Stimulated activated CD4-positive, alpha-beta T cell treated with anti-CD3 and anti-CD28 coated beads, TNF-alpha, amount 100 ng/mL, for 48 hours (primary cell): ENCODE results near the gene POU2AF2.
"Not testable (repeated sequence)": the region's sequence is repeated elsewhere in the genome, so short reads cannot be mapped to it uniquely, and the experiment has no call there.

Experiments used
- DNase-seq, 3 donors: peaks; one replicate each; pipeline ENCODE4 v3.0.0-alpha.2; 2020; ENCODE audit warnings: low read depth in 3 of 3

The POU2AF2 gene

DNA sequence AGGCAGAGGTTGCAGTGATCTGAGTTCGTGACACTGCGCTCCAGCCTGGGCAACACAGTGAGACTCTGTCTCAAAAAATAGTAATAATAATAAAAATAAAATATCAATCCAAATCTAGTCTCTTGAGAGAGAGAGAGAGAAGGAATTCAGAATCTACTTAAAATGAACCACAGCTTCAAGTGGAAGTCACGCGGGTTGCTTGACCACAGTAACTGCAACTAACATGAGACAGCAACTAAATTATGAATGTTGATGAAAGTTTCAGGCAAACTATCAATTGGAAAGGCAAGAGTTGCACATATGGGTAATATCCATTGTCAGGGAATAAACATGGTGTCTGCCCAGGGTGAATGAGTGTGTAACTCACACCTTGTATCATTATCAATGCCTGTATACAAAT lies 12.5 kb downstream of the POU2AF2 start:
- DNase-seq, result no peak

- no peak for DNase-seq
These were observed 14.4 kb downstream of the POU2AF2 start for GRCh38 chr11:111259896-111260295.

DNA sequence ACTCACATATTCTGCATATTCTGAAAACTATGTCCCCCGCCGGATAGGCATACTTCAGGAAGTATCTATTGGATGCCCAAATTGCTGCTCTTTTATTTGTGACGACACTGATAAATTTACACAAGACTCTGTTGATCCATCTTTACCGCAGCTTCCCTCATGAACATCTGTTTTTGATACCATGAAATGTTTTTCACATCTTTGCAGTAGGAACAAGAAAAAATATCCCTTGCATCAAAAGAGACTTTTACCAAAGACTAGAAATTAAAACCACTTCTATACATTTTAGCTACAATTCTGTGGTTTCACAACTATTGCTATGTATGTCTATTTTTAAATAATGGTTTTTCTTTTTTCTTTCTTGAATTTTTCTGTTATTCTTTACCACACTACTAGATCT lies 15.3 kb downstream of the POU2AF2 start:
- DNase-seq, result no peak

DNA sequence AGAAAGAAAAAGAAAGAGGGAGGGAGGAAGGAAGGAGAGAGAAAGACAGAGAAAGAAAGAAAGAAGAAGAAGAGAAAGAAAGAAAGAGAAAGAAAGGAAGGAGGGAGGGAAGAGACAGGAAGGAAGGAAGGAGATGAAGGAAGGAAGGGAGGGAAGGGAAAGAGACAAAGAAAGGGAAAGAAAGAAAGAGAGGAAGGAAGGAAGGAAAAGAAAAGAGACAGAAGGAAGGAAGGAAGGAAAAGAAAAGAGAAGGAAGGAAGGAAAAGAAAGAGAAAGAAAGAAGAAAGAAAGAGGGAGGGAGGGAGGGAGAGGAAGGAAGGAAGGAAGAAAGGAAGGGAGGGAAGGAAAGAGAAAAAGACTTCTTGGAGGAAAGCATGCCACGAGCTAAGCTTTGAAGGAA lies 19.1 kb downstream of the POU2AF2 start:
- no peak for DNase-seq

DNA sequence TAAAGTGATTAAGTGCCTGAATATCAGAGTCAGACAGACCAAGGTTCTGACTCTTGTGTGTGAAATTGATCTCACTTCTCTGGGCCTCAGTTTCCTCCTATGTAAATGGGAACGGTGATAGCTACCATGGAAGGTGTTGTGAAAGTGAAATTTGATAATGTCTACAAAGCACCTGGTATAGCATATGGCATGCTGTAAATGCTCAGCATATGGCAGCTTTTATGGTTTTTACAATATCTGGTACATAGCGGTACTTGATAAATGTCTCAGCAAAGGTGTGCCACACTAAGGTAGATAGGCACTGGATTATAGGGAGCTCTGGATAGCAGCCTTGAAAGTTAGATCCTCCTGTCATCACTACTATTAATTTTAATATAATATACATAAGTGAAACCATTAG lies 19.9 kb downstream of the POU2AF2 start:
- DNase-seq, result no peak

GRCh38 chr11:111268303-111268702 lies 22.8 kb downstream of the POU2AF2 start:
- not testable (repeated sequence) for DNase-seq

- DNase-seq, result no peak
These were observed 23.8 kb downstream of the POU2AF2 start for GRCh38 chr11:111269146-111269868.

- no peak for DNase-seq
These were observed 26.9 kb downstream of the POU2AF2 start for GRCh38 chr11:111272420-111272819.

- no peak for DNase-seq
These were observed 37.1 kb downstream of the POU2AF2 start for GRCh38 chr11:111282562-111283075.

DNA sequence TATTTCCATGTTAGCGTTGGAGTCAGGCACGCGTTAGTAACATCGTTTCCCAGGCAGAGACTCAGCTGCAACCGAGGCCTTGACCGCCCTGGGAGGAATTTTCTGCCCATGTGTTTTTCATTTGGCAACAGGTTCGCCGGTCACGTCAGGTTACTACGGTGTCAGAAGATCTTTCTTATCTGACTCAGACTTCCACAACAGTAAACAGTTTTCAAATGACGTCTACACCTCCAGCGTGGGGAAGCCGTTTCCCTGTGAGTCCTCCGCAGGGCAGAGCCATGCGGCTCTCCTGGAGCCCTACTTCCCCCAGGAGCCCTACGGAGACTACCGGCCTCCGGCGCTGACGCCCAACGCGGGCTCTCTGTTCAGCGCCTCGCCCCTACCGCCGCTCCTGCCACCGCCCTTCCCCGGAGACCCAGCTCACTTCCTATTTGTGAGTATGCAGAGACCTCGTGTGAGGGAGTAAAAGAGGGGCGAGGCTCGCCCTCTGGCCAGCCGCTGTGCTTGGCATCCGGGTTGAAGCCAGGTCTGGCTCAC lies 38.5 kb downstream of the POU2AF2 start:
- no peak for DNase-seq

- DNase-seq, result no peak
These were observed 39.9 kb downstream of the POU2AF2 start for GRCh38 chr11:111285189-111286091.

- DNase-seq, result no peak
These were observed 46.2 kb downstream of the POU2AF2 start for GRCh38 chr11:111291764-111292163.

GRCh38 chr11:111292408-111292807 lies 46.9 kb downstream of the POU2AF2 start:
- DNase-seq, result not testable (repeated sequence)

GRCh38 chr11:111296196-111296595 lies 50.7 kb downstream of the POU2AF2 start:
- no peak for DNase-seq

DNA sequence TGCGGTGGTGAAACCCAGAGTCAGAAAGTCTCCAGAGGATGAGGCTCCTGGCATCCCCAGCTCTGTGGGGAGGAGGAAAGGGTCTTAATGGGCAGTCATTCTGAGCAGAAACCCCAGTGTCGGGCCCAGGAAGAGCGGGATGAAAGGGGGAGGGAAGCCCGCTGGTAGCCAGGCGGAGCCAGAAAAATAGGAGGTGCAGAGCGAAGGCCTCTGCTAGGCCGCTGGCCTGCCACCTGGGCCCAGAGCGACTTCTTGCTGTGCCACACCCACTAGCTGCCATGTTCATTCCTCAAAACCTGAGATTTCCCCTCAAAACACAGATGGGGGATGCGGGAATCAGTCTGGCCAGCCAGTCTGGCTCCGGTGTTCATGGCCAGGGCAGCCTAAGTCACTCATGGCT lies 52.2 kb downstream of the POU2AF2 start:
- no peak for DNase-seq

DNA sequence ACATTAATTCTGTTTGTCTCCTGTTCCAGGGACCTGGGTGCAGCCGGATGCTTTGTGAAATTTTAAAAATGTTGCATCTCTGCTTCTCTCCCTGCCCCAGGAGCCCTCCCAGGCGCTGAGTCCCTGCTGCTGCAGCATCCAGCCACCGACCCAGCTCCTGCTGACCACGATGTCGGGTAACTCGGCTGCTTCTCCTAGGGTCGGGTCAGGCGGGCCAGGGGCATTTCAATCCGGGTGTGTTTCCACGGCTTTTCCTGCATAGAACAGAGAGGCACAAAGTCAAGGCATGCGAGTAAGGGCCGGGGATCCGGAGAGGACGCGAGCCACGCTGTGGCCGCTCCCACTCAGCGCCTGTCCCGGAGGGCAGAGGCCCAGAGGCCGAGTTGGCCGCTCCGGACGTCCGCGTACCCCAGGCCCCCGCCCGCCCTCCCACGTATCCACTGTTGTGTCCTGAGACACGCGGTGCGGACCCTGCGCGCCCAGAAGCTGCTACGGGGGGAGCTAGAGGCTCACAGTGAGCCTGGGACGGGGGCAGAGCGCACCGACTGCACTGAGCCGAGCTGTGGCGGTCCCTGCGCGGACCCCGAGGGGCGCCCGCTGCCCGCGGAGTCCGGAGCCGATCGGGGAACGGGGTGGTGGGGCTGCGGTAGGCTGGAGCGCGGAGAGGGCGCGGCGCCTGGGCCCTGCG lies 53.0 kb downstream of the POU2AF2 start, which contains the start of gene POU2AF3:
Gene POU2AF3, plus strand, starts transcription at position 134 of the 688 bp plus-strand sequence. Its CDS starts 36 bp downstream, at position 170.
- no peak for DNase-seq

DNA sequence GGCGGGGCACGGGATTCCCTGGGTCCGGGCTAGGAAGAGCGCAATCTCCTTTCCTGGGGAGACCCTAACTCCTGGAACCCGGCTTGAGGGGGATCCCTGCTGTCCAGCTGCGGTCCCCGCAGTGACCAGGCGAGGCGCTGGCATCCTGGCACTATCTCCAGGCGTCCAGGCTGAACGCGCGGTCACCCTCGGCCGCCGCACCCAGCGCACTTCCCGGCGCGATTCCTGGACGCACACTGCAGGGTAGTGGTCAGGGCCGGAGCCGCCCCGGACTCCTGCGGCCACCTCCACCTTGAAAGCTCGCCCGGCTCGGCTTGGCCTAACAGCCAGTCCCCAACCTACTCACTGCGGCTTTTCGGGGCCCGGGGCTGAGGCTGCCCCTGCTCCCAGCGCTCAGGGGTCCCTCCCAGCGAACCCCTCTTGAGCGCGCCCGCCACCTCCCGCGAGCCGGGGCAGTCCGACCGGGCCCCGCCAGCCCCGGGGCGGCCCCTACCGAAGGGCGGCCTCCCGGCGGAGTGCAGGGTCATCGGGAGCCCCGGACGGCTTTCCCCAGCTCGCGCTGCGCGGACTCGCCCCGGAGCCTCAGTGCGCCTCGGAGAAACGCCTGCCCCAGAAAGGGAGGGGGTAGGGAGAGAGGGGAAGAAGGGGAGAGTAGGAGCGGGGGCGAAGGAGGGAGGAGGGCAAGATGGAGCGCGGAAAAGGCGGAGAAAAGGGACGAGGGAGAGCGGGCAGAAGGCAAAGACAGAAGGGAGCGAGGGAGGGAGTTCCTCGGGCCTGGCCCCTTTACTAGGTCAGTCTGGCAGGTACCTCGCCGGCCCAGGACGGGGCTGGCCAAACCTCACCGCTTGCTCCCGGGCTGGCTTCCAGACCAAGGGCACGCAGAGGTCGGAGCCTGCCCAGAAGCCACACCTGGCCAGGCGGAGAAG lies 53.8 kb downstream of the POU2AF2 start:
- DNase-seq, result no peak

GRCh38 chr11:111300569-111300968 lies 55.0 kb downstream of the POU2AF2 start:
- no peak for DNase-seq

DNA sequence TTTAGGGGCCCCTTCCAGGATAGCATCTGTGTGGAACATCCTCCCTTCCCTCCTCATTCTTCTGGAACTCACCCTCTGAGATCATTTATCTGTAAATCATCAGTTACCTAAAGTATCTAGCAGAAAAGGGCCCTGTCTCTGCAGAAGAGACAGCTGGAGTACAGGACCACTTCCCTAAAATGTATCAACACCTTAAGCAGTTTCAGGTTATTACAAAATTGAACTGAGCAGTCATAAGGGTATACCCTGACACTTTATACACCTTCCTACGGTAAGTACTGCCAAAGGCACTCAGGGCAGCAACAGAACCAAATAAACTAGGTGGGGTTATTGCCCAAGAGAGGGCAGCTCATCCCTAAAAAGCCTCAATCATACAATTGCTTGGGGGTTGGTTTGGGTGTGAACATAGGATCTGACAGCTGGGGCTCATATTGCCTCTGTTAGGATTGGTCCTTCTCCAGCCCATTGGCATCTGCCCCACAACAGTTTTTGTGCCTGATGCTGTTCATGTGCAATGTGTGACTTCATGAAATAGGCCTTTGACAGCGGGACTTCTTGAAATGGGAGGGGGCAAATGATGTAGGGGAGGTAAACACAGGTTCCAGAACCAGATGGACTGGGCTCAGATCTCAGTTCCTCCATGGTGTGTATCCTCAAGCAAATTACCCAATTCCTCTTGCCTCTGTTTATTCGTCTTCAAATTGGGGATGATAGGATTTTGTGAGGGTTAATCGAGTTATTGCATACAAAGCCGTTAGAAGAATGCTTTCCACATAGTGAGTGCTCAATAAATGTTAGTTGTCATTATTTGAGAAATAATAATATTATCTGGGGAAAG lies 55.7 kb downstream of the POU2AF2 start:
- no peak for DNase-seq

GRCh38 chr11:111301842-111302118 lies 56.3 kb downstream of the POU2AF2 start:
- no peak for DNase-seq
